K562 (cell line): ENCODE measurements around the gene VARS1. TPM values are rescaled to one million over a fixed set of nuclear protein-coding genes. Genes with fewer than 3 reads are reported as not detected.

Experiments
- AFF4 ChIP-seq: sonication (generic); formaldehyde crosslinking; IDR thresholded peaks from 2 replicates; pipeline ENCODE4 v1.8.0; 2023; ENCODE audit warnings: mild to moderate bottlenecking, missing genetic modification reagents
- ATF4 ChIP-seq: fragments of 450-650 bp; formaldehyde crosslinking; IDR thresholded peaks from 2 replicates; pipeline ENCODE4 v1.4.0; 2022; ENCODE audit warnings: mild to moderate bottlenecking, moderate library complexity
- CHAMP1 ChIP-seq: fragments of 450-650 bp; IDR thresholded peaks from 2 replicates; pipeline ENCODE4 v1.6.1; 2016; ENCODE audit warnings: mild to moderate bottlenecking
- GTF2B ChIP-seq: IDR thresholded peaks from 2 replicates; pipeline ENCODE4 v1.6.1; 2011; ENCODE audit not compliant: insufficient read length; ENCODE audit errors: extremely low read depth
- HES1 ChIP-seq: fragments of 450-650 bp; IDR thresholded peaks from 2 replicates; pipeline ENCODE4 v1.6.1; 2016; ENCODE audit warnings: low read depth, mild to moderate bottlenecking, moderate library complexity
- HNRNPH1 ChIP-seq: fragments of 200-400 bp; formaldehyde crosslinking; optimal IDR thresholded peaks from 2 replicates; pipeline ENCODE3; 2017; ENCODE audit warnings: low read depth, mild to moderate bottlenecking, low read length, moderate library complexity
- NONO ChIP-seq, 2 experiments: fragments of 200-400 bp in 1 of 2; fragments of 450-650 bp in 1 of 2; formaldehyde crosslinking in 1 of 2; IDR thresholded peaks; 2 replicates each; pipeline ENCODE4 v1.6.1; 2017; ENCODE audit warnings: low read depth in 2 of 2, mild to moderate bottlenecking in 2 of 2, moderate library complexity in 2 of 2, low read length in 1 of 2
- RFX1 ChIP-seq: fragments of 450-650 bp; IDR thresholded peaks from 2 replicates; pipeline ENCODE4 v1.6.1; 2016; ENCODE audit warnings: mild to moderate bottlenecking, moderate library complexity
- SP2 ChIP-seq: IDR thresholded peaks from 2 replicates; pipeline ENCODE4 v1.6.1; 2011; ENCODE audit warnings: mild to moderate bottlenecking, low read depth, low read length, moderate library complexity; ENCODE audit not compliant: poor library complexity, severe bottlenecking; ENCODE audit errors: extremely low read depth
- ZBTB11 ChIP-seq, 3 experiments: fragments of 200-800 bp in 1 of 3; fragments of 250-450 bp in 1 of 3; fragments of 450-650 bp in 1 of 3; sonication (Bioruptor Pico) in 1 of 3; sonication (Bioruptor generic) in 1 of 3; formaldehyde crosslinking in 1 of 3; IDR thresholded peaks; 2 replicates each; pipeline versions ENCODE4 v1.6.1 to v1.8.0; 2016 to 2022; ENCODE audit warnings: mild to moderate bottlenecking in 2 of 3, missing genetic modification characterization in 2 of 3, missing compliant biosample characterization in 1 of 3, moderate library complexity in 1 of 3
- ZNF282 ChIP-seq: sonication (generic); formaldehyde crosslinking; IDR thresholded peaks from 2 replicates; pipeline ENCODE4 v1.8.1; 2023; ENCODE audit warnings: missing genetic modification reagents
- ZNF431 ChIP-seq: sonication (generic); formaldehyde crosslinking; IDR thresholded peaks from 2 replicates; pipeline ENCODE4 v1.8.0; 2022; ENCODE audit warnings: mild to moderate bottlenecking, missing genetic modification reagents
- polyA plus RNA-seq, 8 experiments: library from polyadenylated mRNA; depleted of rRNA in 4 of 8; stranded (reverse) in 5 of 8; unstranded in 3 of 8; fragments of >200 nt; fragmentation: Nextera tagmentation in 2 of 8; fragmentation: Illumina TruSeq in 1 of 8; extraction: Ambion mirVana in 2 of 8; extraction: Trizol in 1 of 8; gene quantifications; 2 replicates each; pipeline versions ENCODE4 v1.2.1 to v1.2.3, GENCODE V29; 2011 to 2014; ENCODE audit warnings: inconsistent platforms in 1 of 8, missing spikeins in 1 of 8
- total RNA-seq, 7 experiments: library from RNA; depleted of rRNA in 6 of 7; stranded (reverse); fragments of >200 nt in 6 of 7; fragmentation: Illumina TruSeq in 2 of 7; extraction: Trizol in 2 of 7; gene quantifications; 2 replicates each; pipeline versions ENCODE4 v1.2.1 to v1.2.3, GENCODE V29; 2011 to 2021; ENCODE audit warnings: low replicate concordance in 1 of 7

Gene VARS1
- total and polyA plus RNA-seq, 9 of the 15 experiments (the other 6 are each of a cell fraction or from before 2014, with no cell fraction given): 2.9 to 488 (median 130) TPM

GRCh38 chr6:31795616-31796298 is at the start of gene VARS1 (continued):
- TF ChIP-seq CHAMP1 (no peak), ATF4 (CRISPR knock-in tag) (no peak; the same call in 1 of the 2 replicates), HES1 (peak; percentile 54; the same call in 1 of the 2 replicates), SP2 (no peak), RFX1 (no peak), HNRNPH1 (no peak), NONO (IDR thresholded peaks at IDR 0.05; ENCODE audit: low read depth in 2 of 2, low read length in 1 of 2) (peak; percentile 18 to 98; a peak in 2 of 4 replicates), ZNF431 (CRISPR knock-in tag) (0 out of 2 replicates have a peak, but pooled peaks have one; percentile 69), GTF2B (no peak), AFF4 (no peak), ZBTB11 (CRISPR knock-in tag; IDR thresholded peaks at IDR 0.05) (peak in 2 of 3 experiments; percentile 56 to 88; a peak in 3 of 6 replicates), ZNF282 (CRISPR knock-in tag) (peak; percentile 85; the same call in 1 of the 2 replicates)
